Measurements from ENCODE around the gene MEIS3.

MEIS3 gene

GRCh38 chr19:47363758-47364531 lies 55.4 kb downstream of the MEIS3 start:
- Histone ChIP-seq H3K4me1 (ENCODE audit: control insufficient read depth, insufficient read depth, low read length, poor library complexity, severe bottlenecking) (no peaks in the 10 kb centered on the region), H3K27me3 (replicated peaks; ENCODE audit: control insufficient read depth, insufficient read depth, low read length, poor library complexity, severe bottlenecking) (no peaks in the 10 kb centered on the region), H3K27ac (ENCODE audit: insufficient read depth, low read length, poor library complexity, severe bottlenecking) (no peak overlapping the region), H3K36me3 (ENCODE audit: control insufficient read depth, insufficient read depth, low read length) (peaks cover 55% of the 10 kb centered on the region), H3K9me3 (ENCODE audit: control insufficient read depth, low read length) (no peaks in the 10 kb centered on the region), H3K4me3 (ENCODE audit: insufficient read depth, low read depth, low read length, poor library complexity, severe bottlenecking) (no peak overlapping the region)
- no peak for DNase-seq

DNA sequence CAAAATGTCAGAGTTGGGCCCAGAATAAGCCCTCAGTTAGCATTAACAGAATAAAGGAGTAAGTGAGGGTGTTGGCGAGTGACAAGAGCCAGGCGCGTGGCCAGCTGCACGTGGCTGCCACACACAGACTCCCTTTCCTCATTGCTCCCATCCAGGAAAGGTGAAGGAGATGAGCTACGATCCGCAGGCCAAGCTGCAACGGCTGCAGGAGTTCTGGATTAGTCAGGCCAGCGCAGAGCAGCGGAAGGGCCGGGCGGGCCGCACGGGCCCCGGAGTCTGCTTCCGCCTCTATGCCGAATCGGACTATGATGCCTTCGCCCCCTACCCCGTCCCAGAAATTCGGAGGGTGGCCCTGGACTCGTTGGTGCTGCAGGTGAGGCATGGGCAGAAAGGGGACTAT lies 57.0 kb downstream of the MEIS3 start:
- H3K4me3 ChIP-seq (ENCODE audit: insufficient read depth, low read depth, low read length, poor library complexity, severe bottlenecking): no peak overlapping the region
- no peaks in the 10 kb centered on the region for H3K4me1 ChIP-seq (ENCODE audit: control insufficient read depth, insufficient read depth, low read length, poor library complexity, severe bottlenecking)
- H3K27ac ChIP-seq (ENCODE audit: insufficient read depth, low read length, poor library complexity, severe bottlenecking): no peak overlapping the region
- no peak for DNase-seq
- H3K27me3 ChIP-seq (replicated peaks; ENCODE audit: control insufficient read depth, insufficient read depth, low read length, poor library complexity, severe bottlenecking): no peaks in the 10 kb centered on the region
- peaks cover 69% of the 10 kb centered on the region for H3K36me3 ChIP-seq (ENCODE audit: control insufficient read depth, insufficient read depth, low read length)
- no peaks in the 10 kb centered on the region for H3K9me3 ChIP-seq (ENCODE audit: control insufficient read depth, low read length)

- no peak overlapping the region for H3K4me3 ChIP-seq (ENCODE audit: insufficient read depth, low read depth, low read length, poor library complexity, severe bottlenecking)
- H3K9me3 ChIP-seq (ENCODE audit: control insufficient read depth, low read length): no peaks in the 10 kb centered on the region
- H3K27me3 ChIP-seq (replicated peaks; ENCODE audit: control insufficient read depth, insufficient read depth, low read length, poor library complexity, severe bottlenecking): no peaks in the 10 kb centered on the region
- no peak overlapping the region for H3K27ac ChIP-seq (ENCODE audit: insufficient read depth, low read length, poor library complexity, severe bottlenecking)
- peaks cover 88% of the 10 kb centered on the region for H3K36me3 ChIP-seq (ENCODE audit: control insufficient read depth, insufficient read depth, low read length)
- DNase-seq: no peak
- no peaks in the 10 kb centered on the region for H3K4me1 ChIP-seq (ENCODE audit: control insufficient read depth, insufficient read depth, low read length, poor library complexity, severe bottlenecking)
Measured at GRCh38 chr19:47358936-47359335, 60.4 kb downstream of the MEIS3 start.

GRCh38 chr19:47357788-47358680 lies 61.3 kb downstream of the MEIS3 start:
- Histone ChIP-seq H3K27ac (ENCODE audit: insufficient read depth, low read length, poor library complexity, severe bottlenecking) (no peak overlapping the region), H3K27me3 (replicated peaks; ENCODE audit: control insufficient read depth, insufficient read depth, low read length, poor library complexity, severe bottlenecking) (no peaks in the 10 kb centered on the region), H3K9me3 (ENCODE audit: control insufficient read depth, low read length) (no peaks in the 10 kb centered on the region), H3K4me1 (ENCODE audit: control insufficient read depth, insufficient read depth, low read length, poor library complexity, severe bottlenecking) (no peaks in the 10 kb centered on the region), H3K4me3 (ENCODE audit: insufficient read depth, low read depth, low read length, poor library complexity, severe bottlenecking) (no peak overlapping the region), H3K36me3 (ENCODE audit: control insufficient read depth, insufficient read depth, low read length) (peaks cover 85% of the 10 kb centered on the region)
- no peak for DNase-seq

DNA sequence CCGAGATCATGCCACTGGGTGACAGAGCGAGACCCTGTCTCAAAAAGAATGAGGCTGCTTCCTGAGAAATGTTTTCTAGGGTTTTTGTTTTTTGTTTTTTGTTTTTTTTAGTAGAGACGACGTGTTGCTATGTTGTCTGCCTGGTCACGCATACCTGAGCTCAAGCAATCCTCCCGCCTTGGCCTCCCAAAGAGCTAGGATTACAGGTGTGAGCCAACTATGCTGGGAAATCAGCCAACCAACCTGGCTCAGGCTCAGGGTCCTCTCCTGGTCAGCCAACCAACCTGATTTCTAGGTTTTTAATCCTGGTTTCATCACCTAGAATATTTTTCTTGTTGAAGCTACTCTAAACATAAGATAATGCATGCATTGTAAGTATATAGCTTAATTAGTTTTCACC lies 62.4 kb downstream of the MEIS3 start:
- no peak overlapping the region for H3K27ac ChIP-seq (ENCODE audit: insufficient read depth, low read length, poor library complexity, severe bottlenecking)
- H3K36me3 ChIP-seq (ENCODE audit: control insufficient read depth, insufficient read depth, low read length): peaks cover 78% of the 10 kb centered on the region
- no peaks in the 10 kb centered on the region for H3K27me3 ChIP-seq (replicated peaks; ENCODE audit: control insufficient read depth, insufficient read depth, low read length, poor library complexity, severe bottlenecking)
- H3K4me3 ChIP-seq (ENCODE audit: insufficient read depth, low read depth, low read length, poor library complexity, severe bottlenecking): no peak overlapping the region
- H3K9me3 ChIP-seq (ENCODE audit: control insufficient read depth, low read length): no peaks in the 10 kb centered on the region
- H3K4me1 ChIP-seq (ENCODE audit: control insufficient read depth, insufficient read depth, low read length, poor library complexity, severe bottlenecking): no peaks in the 10 kb centered on the region
- DNase-seq: no peak

- no peak for DNase-seq
- H3K27ac ChIP-seq (ENCODE audit: insufficient read depth, low read length, poor library complexity, severe bottlenecking): no peak overlapping the region
Measured at GRCh38 chr19:47353307-47353712, 66.0 kb downstream of the MEIS3 start.

More at GRCh38 chr19:47353307-47353712, 66.0 kb downstream of the MEIS3 start:
- H3K4me3 ChIP-seq (ENCODE audit: insufficient read depth, low read depth, low read length, poor library complexity, severe bottlenecking): no peak overlapping the region
- H3K27me3 ChIP-seq (replicated peaks; ENCODE audit: control insufficient read depth, insufficient read depth, low read length, poor library complexity, severe bottlenecking): no peaks in the 10 kb centered on the region
- H3K36me3 ChIP-seq (ENCODE audit: control insufficient read depth, insufficient read depth, low read length): peaks cover 47% of the 10 kb centered on the region
- H3K4me1 ChIP-seq (ENCODE audit: control insufficient read depth, insufficient read depth, low read length, poor library complexity, severe bottlenecking): peaks cover 10% of the 10 kb centered on the region
- no peaks in the 10 kb centered on the region for H3K9me3 ChIP-seq (ENCODE audit: control insufficient read depth, low read length)

Data from effector memory CD4-positive, alpha-beta T cell (primary cell).